Right renal pelvis (tissue), 4 donors: ENCODE data around the gene ARL10. TPM values are rescaled to one million over a fixed set of nuclear protein-coding genes. Genes with fewer than 3 reads are reported as not detected.

ENCODE experiments used
- polyA plus RNA-seq, 4 donors: library from polyadenylated mRNA; unstranded; fragments of 120-200 nt; gene quantifications; one replicate each; pipeline ENCODE4 v1.2.1, GENCODE V29; 2013; ENCODE audit not compliant: insufficient read length in 4 of 4

The ARL10 gene
- polyA plus RNA-seq, 4 donors = 11.1 to 13.1 (median 12.3) TPM

Other genes with a start within 250 kb of the ARL10 start
- 10 to 100 TPM; 19.0 to 22.0 (median 19.9) TPM for gene SIMC1, start 127.1 kb upstream of the ARL10 start, polyA plus RNA-seq
- 100 to 1,000 TPM; 151 to 159 (median 153) TPM for gene KIAA1191, start 3.7 kb upstream of the ARL10 start, polyA plus RNA-seq
- gene NOP16, start 23.1 kb downstream of the ARL10 start, polyA plus RNA-seq = 10 to 100 TPM; 23.5 to 28.9 (median 28.3) TPM
- gene HIGD2A, start 23.3 kb downstream of the ARL10 start, polyA plus RNA-seq = 100 to 1,000 TPM; 106 to 132 (median 111) TPM
- 10 to 100 TPM; 47.9 to 62.0 (median 52.4) TPM for gene CLTB, start 51.1 kb downstream of the ARL10 start, polyA plus RNA-seq
- gene FAF2, start 82.9 kb downstream of the ARL10 start, polyA plus RNA-seq = 10 to 100 TPM; 42.8 to 51.6 (median 50.5) TPM
- gene RNF44, start 171.9 kb downstream of the ARL10 start, polyA plus RNA-seq = 10 to 100 TPM; 45.5 to 63.2 (median 51.8) TPM
- gene CDHR2, start 183.9 kb downstream of the ARL10 start, polyA plus RNA-seq = 10 to 100 TPM; 13.9 to 21.5 (median 18.6) TPM
- 1 to 10 TPM; 1.3 to 2.1 (median 1.8) TPM for gene GPRIN1, start 244.7 kb downstream of the ARL10 start, polyA plus RNA-seq